ENCODE results near the gene MRPL55. TPM values are rescaled to one million over a fixed set of nuclear protein-coding genes. Genes with fewer than 3 reads are reported as not detected.

The MRPL55 gene
- total and polyA plus RNA-seq, 2 of the 13 experiments (the other 11 are each of a cell fraction or from before 2014, with no cell fraction given), result 58.6 to 92.9 TPM

- TF ChIP-seq ARID3A (IDR thresholded peaks at IDR 0.05; ENCODE audit: low read depth, low read length), result no peak
- no peak for TF ChIP-seq ZFYVE20 (CRISPR knock-in tag; IDR thresholded peaks at IDR 0.05; ENCODE audit: borderline replicate concordance, low read depth)
- TF ChIP-seq ZNF704 (CRISPR knock-in tag; IDR thresholded peaks at IDR 0.05; ENCODE audit: borderline replicate concordance), result no peak
- no peak for TF ChIP-seq ZIK1 (CRISPR knock-in tag; IDR thresholded peaks at IDR 0.05; ENCODE audit: borderline replicate concordance, low read depth)
- TF ChIP-seq ZFX (CRISPR knock-in tag; IDR thresholded peaks at IDR 0.05; ENCODE audit: low read depth), result no peak; the same call in 1 of the 2 replicates
- no peak for TF ChIP-seq HIVEP1 (CRISPR knock-in tag; IDR thresholded peaks at IDR 0.05)
- TF ChIP-seq ZNF317 (CRISPR knock-in tag; IDR thresholded peaks at IDR 0.05), result no peak
- TF ChIP-seq ZNF878 (CRISPR knock-in tag; IDR thresholded peaks at IDR 0.05), result 0 out of 2 replicates have a peak, but pooled peaks have one; percentile 59
- no peak for TF ChIP-seq MTA3 (CRISPR knock-in tag; IDR thresholded peaks at IDR 0.05)
- no peak for TF ChIP-seq DBP (CRISPR knock-in tag; IDR thresholded peaks at IDR 0.05; ENCODE audit: not compliant biosample characterization)
- no peak for TF ChIP-seq KDM5B (CRISPR knock-in tag; IDR thresholded peaks at IDR 0.05; ENCODE audit: borderline replicate concordance)
- no peak for TF ChIP-seq ZMYM2 (CRISPR knock-in tag; IDR thresholded peaks at IDR 0.05)
- no peak for TF ChIP-seq BCL6 (CRISPR knock-in tag; IDR thresholded peaks at IDR 0.05)
- TF ChIP-seq BHLHE40 (IDR thresholded peaks at IDR 0.05; ENCODE audit: low read length), result no peak
- no peak for TF ChIP-seq BCL3 (CRISPR knock-in tag; IDR thresholded peaks at IDR 0.05)
- TF ChIP-seq TAF15 (IDR thresholded peaks at IDR 0.05; ENCODE audit: low read depth, low read length, poor library complexity, severe bottlenecking), result no peak
- peak; percentile 56 for TF ChIP-seq RBM39 (IDR thresholded peaks at IDR 0.05; ENCODE audit: low read depth, low read length, poor library complexity, severe bottlenecking)
- TF ChIP-seq ZNF432 (CRISPR knock-in tag; IDR thresholded peaks at IDR 0.05; ENCODE audit: borderline replicate concordance), result no peak
- no peak for TF ChIP-seq CSRNP1 (CRISPR knock-in tag; IDR thresholded peaks at IDR 0.05)
- no peak for TF ChIP-seq ZNF121 (CRISPR knock-in tag; IDR thresholded peaks at IDR 0.05)
- TF ChIP-seq DRAP1 (CRISPR knock-in tag; IDR thresholded peaks at IDR 0.05), result no peak; the same call in 1 of the 2 replicates
- TF ChIP-seq GATAD1 (CRISPR knock-in tag; IDR thresholded peaks at IDR 0.05), result peak; percentile 33; the same call in 1 of the 2 replicates
Measured at GRCh38 chr1:228149406-228150119, 40.5 kb upstream of the MRPL55 start, which contains the start of gene GJC2 (continued).

Measured in HepG2 (cell line).